GM12872 (cell line): ENCODE results near the gene HOXD11.

Experiments
- TF ChIP-seq, protein P1 (sequence below): IDR thresholded peaks from 3 replicates; pipeline ENCODE4 v1.5.1; 2011; ENCODE audit warnings: low read depth, mild to moderate bottlenecking, low read length, moderate library complexity; ENCODE audit not compliant: insufficient read depth

HOXD11 gene

DNA sequence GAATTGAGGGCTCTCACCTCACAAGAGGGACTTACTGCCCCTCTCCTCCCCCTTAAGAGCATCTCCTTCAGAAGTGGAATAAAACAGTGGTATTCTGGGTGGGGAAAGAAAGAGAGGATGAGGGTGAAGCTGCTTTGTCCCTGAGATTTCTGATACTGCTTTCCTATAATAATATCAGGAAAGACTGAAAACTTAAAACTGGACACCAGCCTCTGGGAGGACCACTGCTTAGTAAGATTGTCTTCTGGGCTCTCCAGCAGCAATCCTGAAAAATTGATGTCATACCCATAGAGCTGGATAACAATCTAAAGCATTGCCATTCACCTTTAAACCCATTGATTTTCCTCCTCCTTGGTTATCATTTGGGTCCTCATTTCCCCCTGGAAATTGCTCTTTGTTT, 39.6 kb downstream of the HOXD11 start:
- TF ChIP-seq, protein P1, sequence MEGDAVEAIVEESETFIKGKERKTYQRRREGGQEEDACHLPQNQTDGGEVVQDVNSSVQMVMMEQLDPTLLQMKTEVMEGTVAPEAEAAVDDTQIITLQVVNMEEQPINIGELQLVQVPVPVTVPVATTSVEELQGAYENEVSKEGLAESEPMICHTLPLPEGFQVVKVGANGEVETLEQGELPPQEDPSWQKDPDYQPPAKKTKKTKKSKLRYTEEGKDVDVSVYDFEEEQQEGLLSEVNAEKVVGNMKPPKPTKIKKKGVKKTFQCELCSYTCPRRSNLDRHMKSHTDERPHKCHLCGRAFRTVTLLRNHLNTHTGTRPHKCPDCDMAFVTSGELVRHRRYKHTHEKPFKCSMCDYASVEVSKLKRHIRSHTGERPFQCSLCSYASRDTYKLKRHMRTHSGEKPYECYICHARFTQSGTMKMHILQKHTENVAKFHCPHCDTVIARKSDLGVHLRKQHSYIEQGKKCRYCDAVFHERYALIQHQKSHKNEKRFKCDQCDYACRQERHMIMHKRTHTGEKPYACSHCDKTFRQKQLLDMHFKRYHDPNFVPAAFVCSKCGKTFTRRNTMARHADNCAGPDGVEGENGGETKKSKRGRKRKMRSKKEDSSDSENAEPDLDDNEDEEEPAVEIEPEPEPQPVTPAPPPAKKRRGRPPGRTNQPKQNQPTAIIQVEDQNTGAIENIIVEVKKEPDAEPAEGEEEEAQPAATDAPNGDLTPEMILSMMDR, result no peak

DNA sequence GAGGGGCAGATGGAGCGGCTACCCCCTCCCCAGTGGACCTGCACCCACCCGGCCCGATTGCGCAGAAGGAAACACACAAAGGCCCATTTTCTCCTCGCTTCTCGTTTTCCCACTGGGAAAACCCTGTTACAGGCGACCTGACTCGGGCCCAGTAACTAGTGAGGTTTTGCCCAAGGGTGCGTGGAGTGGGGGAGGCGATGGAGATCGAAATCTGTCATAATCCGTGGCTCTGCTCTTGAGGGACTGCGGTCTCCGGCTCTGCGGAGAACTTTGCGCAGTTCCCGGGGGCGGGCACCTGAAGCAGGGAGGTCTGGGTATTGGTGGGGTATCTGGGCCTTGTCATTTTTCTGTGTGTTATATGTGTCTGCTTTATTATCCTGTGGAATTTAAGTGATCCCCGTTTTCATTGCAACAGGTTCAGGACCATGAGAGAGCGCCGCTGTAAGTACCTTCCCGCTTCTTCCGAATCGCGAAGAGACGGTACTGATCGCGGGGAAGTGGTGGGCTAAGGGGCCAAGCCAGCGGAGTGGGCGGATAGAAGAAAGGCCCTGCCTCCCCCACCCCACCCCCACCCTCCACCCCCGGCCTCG, 40.2 kb downstream of the HOXD11 start:
- TF ChIP-seq, protein P1, result no peak

DNA sequence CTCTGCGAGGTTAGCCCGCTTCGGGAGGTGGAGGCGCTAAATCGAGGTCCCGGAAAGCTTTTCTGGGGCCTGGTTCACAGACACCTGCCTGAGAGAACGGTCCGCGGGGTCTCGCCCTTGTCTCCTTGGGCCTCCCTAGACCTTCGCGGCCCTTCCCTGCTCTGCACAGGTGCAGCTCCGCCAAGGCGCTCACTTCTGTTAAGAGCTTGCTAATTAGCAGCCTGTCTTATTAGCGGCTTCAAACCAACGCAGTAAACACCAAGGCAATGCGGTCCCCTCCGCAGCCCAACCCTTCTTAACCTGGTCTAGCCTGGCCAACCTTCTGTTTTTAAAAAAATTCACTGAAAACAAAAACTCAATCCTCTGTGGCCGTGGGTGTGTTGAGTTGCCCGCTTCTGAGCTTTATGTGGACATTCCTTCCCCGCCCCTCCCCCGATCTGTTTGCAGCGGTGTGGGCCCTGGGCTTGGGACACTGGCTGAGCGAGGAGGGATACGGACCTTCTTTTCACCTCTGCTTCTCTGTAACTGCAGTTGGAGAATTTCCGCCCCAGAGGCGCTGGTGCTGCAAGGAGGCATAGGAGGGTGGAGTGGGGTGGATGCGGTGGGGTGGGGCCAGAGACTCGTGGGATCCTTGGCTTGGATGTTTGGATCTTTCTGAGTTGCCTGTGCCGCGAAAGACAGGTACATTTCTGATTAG, 40.9 kb downstream of the HOXD11 start:
- TF ChIP-seq, protein P1, result no peak

DNA sequence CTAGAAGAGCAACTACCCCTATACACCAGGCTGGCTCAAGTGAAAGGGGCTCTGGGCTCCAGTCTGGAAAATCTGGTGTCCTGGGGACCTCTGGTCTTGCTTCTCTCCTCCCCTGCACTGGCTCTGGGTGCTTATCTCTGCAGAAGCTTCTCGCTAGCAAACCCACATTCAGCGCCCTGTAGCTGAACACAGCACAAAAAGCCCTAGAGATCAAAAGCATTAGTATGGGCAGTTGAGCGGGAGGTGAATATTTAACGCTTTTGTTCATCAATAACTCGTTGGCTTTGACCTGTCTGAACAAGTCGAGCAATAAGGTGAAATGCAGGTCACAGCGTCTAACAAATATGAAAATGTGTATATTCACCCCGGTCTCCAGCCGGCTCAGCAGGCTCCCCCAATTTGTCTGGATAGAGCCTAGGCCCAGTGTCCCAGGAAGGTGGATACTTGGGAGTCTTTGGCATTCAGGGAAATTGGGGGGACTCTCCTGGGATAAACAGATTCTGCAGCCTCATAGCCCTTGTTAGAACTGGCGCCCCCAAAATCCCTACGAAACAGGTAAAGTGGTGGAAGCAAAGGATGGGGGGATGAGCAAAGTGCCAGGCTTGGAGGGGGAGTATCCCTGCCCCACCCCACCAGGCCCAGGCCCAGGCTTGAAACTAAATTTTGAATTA, 41.8 kb downstream of the HOXD11 start:
- TF ChIP-seq, protein P1, result no peak

DNA sequence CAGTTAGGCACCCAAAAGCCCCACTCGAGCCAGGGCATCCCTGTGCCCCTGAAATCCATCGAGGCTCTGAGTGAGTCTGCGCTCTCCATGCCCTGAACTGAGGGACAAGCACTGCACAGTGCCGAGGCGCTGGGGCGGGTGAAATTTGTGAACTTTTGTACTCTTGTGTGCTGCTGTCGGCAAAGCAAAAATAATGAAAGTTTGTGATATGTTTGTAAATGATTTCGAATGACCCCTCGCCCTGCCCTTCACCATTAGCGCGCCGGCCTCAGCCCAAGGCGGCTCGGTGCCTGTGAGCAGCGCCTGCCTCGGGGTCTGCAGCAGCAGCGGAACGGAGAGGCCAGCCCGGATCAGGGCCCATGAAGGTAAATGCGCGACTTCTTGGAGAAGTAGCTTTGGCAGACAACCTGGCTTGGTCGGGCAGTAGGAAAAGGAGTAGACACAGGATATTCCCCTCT, 42.4 kb downstream of the HOXD11 start:
- TF ChIP-seq, protein P1, result no peak

DNA sequence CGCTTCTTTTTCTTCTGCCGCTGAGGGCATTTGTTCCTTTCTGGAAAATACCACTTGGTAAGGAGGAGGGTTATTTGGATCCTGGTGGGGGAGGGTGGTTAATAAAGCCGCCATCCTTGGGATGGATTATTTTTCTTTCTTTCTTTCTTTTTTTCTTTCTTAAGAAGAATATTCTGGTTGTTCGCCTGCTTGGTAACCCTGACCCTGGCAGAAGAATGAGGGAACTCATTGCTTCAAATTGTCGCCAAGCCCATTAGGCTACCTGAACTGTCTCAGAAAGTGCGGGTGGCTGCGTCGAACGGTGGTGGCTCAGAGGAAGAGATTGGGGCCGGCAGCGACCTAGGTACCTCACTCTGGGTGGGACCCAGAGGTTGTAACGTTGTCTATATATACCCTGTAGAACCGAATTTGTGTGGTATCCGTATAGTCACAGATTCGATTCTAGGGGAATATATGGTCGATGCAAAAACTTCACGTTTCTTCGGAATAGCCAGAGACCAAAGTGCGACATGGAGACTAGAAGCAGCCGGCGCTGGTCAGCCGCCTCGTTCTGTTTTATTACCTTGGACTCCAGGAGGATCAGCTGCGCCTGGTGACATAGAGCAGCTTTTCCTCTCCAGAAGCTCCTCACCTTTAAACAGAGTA, 43.0 kb downstream of the HOXD11 start:
- TF ChIP-seq, protein P1, result no peak
